ENCODE data around the gene PGGHG.

The PGGHG gene

DNA sequence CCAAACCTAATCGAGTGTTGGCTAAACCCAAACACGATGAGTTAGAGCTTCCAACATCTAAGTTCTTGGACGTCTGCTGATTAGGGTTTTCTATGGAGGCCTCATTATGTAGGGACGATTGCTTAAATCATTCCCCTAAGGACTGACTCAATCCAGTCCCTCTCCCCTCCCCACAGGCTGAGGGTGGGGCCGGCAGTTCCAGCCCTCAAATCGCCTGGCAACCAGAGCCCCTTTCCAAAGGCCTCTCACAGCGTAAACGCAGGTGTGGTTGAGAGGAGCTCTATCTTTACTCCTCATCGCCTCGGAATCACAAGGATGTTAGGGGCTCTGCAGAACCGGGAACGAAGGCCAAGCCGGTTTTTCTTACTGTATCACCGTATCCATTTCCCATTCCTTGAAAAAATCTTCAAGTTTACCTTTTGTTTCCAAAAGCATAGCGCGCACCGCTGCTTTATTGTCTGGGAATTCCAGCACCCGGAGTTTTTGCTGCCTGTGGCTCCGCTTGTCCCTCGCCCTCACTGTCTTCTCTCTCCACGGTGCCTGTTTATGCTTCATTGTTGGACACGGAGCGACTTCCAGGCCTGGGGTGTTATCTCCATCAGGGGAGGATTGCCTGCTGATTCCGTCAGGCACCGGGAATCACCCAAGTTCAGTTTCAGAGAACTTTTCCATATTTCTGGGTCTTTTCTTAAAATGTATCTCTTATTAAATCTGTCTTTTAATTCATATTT lies 45.5 kb downstream of the PGGHG start:
- H3K4me1 ChIP-seq (ENCODE audit: insufficient read depth, poor library complexity, severe bottlenecking) = no peaks in the 10 kb centered on the region
- TF ChIP-seq, protein P1, sequence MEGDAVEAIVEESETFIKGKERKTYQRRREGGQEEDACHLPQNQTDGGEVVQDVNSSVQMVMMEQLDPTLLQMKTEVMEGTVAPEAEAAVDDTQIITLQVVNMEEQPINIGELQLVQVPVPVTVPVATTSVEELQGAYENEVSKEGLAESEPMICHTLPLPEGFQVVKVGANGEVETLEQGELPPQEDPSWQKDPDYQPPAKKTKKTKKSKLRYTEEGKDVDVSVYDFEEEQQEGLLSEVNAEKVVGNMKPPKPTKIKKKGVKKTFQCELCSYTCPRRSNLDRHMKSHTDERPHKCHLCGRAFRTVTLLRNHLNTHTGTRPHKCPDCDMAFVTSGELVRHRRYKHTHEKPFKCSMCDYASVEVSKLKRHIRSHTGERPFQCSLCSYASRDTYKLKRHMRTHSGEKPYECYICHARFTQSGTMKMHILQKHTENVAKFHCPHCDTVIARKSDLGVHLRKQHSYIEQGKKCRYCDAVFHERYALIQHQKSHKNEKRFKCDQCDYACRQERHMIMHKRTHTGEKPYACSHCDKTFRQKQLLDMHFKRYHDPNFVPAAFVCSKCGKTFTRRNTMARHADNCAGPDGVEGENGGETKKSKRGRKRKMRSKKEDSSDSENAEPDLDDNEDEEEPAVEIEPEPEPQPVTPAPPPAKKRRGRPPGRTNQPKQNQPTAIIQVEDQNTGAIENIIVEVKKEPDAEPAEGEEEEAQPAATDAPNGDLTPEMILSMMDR (IDR thresholded peaks at IDR 0.05; ENCODE audit: poor library complexity, severe bottlenecking) = no peak
- no peak overlapping the region for H3K27ac ChIP-seq (ENCODE audit: poor library complexity, severe bottlenecking)
- no peaks in the 10 kb centered on the region for H3K9me3 ChIP-seq (ENCODE audit: severe bottlenecking)
- no peak for DNase-seq (ENCODE audit: low spot score)
- H3K36me3 ChIP-seq (ENCODE audit: low read depth) = no peaks in the 10 kb centered on the region
- ATAC-seq (ENCODE audit: low read depth) = no peak
- no peaks in the 10 kb centered on the region for H3K27me3 ChIP-seq (ENCODE audit: insufficient read depth, poor library complexity, severe bottlenecking)
- H3K4me3 ChIP-seq (ENCODE audit: severe bottlenecking) = no peak overlapping the region

GRCh38 chr11:335779-336658 lies 47.1 kb downstream of the PGGHG start:
- no peaks in the 10 kb centered on the region for H3K36me3 ChIP-seq (ENCODE audit: low read depth)
- TF ChIP-seq, protein P1 (IDR thresholded peaks at IDR 0.05; ENCODE audit: poor library complexity, severe bottlenecking) = no peak
- H3K27me3 ChIP-seq (ENCODE audit: insufficient read depth, poor library complexity, severe bottlenecking) = no peaks in the 10 kb centered on the region
- H3K9me3 ChIP-seq (ENCODE audit: severe bottlenecking) = no peaks in the 10 kb centered on the region
- DNase-seq (ENCODE audit: low spot score) (no peak), ATAC-seq (ENCODE audit: low read depth) (no peak)
- no peaks in the 10 kb centered on the region for H3K4me1 ChIP-seq (ENCODE audit: insufficient read depth, poor library complexity, severe bottlenecking)
- no peak overlapping the region for H3K4me3 ChIP-seq (ENCODE audit: severe bottlenecking)
- no peak overlapping the region for H3K27ac ChIP-seq (ENCODE audit: poor library complexity, severe bottlenecking)

DNA sequence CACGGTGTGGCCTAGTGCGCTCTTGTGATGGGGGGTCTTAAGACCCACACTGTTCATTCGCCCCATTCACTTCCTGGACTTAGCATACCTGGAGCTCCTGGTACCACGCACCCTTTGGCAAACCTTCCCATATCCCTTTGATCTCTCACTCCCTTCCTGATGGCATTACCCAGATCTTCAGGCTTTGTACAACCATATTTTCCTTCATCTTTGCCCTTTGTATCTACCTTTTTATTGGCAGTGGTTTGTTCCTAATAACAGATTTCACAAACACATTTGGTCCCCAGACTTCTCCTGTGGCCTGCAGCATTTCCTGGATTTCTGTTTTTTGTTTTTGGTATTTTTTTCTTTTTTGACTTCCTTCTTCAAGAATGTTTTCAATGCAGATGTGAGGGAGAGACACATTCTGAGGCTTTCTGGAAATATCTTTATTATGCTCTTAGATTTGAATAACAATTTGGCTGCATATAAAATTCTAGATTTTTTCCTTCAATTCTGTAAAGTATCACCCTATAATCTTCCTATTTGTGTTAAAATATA lies 47.8 kb downstream of the PGGHG start:
- TF ChIP-seq, protein P1 (IDR thresholded peaks at IDR 0.05; ENCODE audit: poor library complexity, severe bottlenecking) = no peak
- Histone ChIP-seq H3K36me3 (ENCODE audit: low read depth) (no peaks in the 10 kb centered on the region), H3K27ac (ENCODE audit: poor library complexity, severe bottlenecking) (no peak overlapping the region), H3K9me3 (ENCODE audit: severe bottlenecking) (no peaks in the 10 kb centered on the region), H3K4me3 (ENCODE audit: severe bottlenecking) (no peak overlapping the region), H3K27me3 (ENCODE audit: insufficient read depth, poor library complexity, severe bottlenecking) (no peaks in the 10 kb centered on the region), H3K4me1 (ENCODE audit: insufficient read depth, poor library complexity, severe bottlenecking) (no peaks in the 10 kb centered on the region)
- ATAC-seq (ENCODE audit: low read depth) = no peak
- DNase-seq (ENCODE audit: low spot score) = no peak

DNA sequence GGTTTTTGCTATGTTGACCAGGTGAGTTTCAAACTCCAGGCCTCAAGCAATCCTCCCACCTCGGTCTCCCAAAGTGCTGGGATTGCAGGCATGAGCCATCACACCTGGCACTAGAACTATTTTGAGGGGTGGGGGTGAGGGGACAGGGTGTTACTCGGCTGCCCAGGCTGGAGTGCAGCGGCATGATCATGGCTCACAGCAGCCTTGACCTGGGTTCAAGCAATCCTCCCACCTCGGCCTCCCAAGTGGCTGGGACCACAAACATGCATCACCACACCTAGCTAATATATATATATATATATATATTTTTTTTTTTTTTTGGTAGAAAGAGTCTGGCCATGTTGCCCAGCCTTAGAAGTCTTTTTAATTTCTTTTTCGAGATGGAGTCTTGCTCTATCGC lies 48.8 kb downstream of the PGGHG start:
- no peak for ATAC-seq (ENCODE audit: low read depth)
- no peak overlapping the region for H3K4me3 ChIP-seq (ENCODE audit: severe bottlenecking)
- DNase-seq (ENCODE audit: low spot score) = no peak
- H3K36me3 ChIP-seq (ENCODE audit: low read depth) = no peaks in the 10 kb centered on the region
- H3K9me3 ChIP-seq (ENCODE audit: severe bottlenecking) = no peaks in the 10 kb centered on the region
- no peak overlapping the region for H3K27ac ChIP-seq (ENCODE audit: poor library complexity, severe bottlenecking)
- TF ChIP-seq, protein P1 (IDR thresholded peaks at IDR 0.05; ENCODE audit: poor library complexity, severe bottlenecking) = no peak
- H3K27me3 ChIP-seq (ENCODE audit: insufficient read depth, poor library complexity, severe bottlenecking) = no peaks in the 10 kb centered on the region
- H3K4me1 ChIP-seq (ENCODE audit: insufficient read depth, poor library complexity, severe bottlenecking) = no peaks in the 10 kb centered on the region

Data from RWPE2 (cell line).